Fibroblast of villous mesenchyme (primary cell): ENCODE measurements around the gene ZNF675. TPM values are rescaled to one million over a fixed set of nuclear protein-coding genes. Genes with fewer than 3 reads are reported as not detected.
"Not testable (repeated sequence)": the region's sequence is repeated elsewhere in the genome, so short reads cannot be mapped to it uniquely, and the experiment has no call there.

Experiments
- DNase-seq: peaks from one replicate; pipeline ENCODE4 v3.0.0-alpha.2; 2010; ENCODE audit warnings: low read depth
- H3K4me3 ChIP-seq: 2 replicates; pipeline ENCODE4 v1.5.1; 2011; ENCODE audit warnings: low read depth, mild to moderate bottlenecking, low read length
- total RNA-seq: library from RNA; depleted of rRNA; stranded (reverse); fragments of >200 nt; gene quantifications from 2 replicates; pipeline ENCODE4 v1.2.3, GENCODE V29; 2012
- TF ChIP-seq, protein P1 (sequence below): IDR thresholded peaks from 2 replicates; pipeline ENCODE4 v1.5.1; 2012; ENCODE audit warnings: low read depth, mild to moderate bottlenecking, low read length; ENCODE audit not compliant: insufficient read depth

The ZNF675 gene
- total RNA-seq, 1 donor = 10.4 TPM

DNA sequence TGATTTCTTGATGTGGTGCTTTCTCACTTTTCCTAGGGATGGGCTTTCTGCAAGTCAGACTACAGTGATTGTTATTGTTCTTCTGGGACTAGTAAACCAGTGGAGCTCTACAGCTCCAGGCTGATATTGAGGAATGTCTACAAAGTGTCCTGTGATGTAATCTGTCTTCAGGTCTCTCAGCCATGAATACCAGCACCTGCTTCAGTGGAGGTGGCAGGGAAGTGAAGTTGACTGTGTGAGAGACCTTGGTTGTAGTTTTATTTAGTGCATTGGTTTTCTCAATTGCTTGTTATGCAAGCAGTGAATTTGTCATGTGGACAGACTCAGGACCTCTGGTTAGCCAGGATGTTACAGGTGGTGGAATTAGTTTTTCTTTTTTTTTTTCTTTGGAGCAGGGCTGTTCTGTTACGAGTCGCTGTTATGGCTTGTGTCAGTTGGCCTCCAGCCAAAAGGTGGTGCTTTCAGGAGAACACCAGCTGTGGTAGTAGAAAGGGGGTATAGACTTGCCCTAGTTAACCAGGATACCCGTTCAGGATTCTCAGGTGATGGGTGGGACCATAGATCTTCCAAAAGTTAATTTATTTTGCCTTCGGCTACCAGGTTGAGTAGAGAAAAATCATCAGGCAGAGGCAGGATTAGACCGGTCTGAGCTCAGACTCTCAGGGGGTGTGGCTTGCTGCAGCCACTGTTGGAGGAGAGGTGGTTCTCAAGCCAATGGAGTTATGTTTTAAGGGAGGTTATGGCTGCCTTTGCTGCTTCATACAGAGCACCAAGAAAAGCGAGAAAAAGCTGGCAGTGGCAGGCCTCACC lies 11.9 kb upstream of the ZNF675 start:
- DNase-seq = no peak
- TF ChIP-seq, protein P1, sequence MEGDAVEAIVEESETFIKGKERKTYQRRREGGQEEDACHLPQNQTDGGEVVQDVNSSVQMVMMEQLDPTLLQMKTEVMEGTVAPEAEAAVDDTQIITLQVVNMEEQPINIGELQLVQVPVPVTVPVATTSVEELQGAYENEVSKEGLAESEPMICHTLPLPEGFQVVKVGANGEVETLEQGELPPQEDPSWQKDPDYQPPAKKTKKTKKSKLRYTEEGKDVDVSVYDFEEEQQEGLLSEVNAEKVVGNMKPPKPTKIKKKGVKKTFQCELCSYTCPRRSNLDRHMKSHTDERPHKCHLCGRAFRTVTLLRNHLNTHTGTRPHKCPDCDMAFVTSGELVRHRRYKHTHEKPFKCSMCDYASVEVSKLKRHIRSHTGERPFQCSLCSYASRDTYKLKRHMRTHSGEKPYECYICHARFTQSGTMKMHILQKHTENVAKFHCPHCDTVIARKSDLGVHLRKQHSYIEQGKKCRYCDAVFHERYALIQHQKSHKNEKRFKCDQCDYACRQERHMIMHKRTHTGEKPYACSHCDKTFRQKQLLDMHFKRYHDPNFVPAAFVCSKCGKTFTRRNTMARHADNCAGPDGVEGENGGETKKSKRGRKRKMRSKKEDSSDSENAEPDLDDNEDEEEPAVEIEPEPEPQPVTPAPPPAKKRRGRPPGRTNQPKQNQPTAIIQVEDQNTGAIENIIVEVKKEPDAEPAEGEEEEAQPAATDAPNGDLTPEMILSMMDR = no peak
- no peak overlapping the region for H3K4me3 ChIP-seq

DNA sequence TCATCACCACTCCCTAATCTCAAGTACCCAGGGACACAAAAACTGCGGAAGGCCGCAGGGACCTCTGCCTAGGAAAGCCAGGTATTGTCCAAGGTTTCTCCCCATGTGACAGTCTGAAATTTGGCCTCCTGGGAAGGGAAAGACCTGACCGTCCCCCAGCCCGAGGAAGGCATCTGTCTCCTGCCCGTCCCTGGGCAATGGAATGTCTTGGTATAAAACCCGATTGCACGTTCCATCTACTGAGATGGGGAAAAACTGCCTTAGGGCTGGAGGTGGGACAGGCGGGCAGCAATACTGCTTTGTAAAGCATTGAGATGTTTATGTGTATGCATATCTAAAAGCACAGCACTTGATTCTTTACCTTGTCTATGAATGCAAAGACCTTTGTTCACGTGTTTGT lies 5.9 kb upstream of the ZNF675 start:
- not testable (repeated sequence) for DNase-seq, H3K4me3 ChIP-seq

DNA sequence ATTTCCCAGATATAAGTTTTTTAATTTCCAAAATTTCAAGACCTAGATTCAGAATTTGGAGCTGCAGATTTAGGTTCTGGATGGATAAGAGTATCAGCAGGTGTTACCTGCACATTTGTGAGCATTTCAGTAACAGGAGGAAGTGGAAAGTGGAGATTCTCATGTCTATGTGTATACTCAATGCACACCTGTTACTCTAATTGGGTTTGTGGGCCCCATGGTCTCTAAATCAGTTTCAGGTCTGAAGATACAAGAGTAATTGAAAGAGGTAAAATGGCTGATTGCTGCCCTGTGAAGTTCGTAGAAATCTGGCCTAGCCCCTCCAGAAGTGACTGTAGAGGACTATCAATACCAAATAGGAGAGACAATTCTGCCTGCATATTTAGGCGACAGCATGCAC lies 13.9 kb downstream of the ZNF675 start:
- DNase-seq = no peak
- no peak overlapping the region for H3K4me3 ChIP-seq
- TF ChIP-seq, protein P1 = no peak

DNA sequence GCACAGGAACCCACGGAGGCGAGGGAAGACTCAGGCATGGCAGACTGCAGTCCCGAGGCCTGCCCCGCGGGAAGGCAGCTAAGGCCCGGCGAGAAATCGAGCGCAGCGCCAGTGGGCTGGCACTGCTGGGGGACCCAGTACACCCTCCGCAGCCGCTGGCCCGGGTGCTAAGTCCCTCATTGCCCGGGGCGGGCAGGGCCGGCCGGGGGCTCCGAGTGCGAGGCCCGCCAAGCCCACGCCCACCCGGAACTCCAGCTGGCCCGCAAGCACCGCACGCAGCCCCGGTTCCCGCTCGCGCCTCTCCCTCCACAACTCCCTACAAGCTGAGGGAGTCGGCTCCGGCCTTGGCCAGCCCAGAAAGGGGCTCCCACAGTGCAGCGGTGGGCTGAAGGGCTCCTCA lies 18.4 kb downstream of the ZNF675 start:
- DNase-seq, H3K4me3 ChIP-seq: not testable (repeated sequence)

DNA sequence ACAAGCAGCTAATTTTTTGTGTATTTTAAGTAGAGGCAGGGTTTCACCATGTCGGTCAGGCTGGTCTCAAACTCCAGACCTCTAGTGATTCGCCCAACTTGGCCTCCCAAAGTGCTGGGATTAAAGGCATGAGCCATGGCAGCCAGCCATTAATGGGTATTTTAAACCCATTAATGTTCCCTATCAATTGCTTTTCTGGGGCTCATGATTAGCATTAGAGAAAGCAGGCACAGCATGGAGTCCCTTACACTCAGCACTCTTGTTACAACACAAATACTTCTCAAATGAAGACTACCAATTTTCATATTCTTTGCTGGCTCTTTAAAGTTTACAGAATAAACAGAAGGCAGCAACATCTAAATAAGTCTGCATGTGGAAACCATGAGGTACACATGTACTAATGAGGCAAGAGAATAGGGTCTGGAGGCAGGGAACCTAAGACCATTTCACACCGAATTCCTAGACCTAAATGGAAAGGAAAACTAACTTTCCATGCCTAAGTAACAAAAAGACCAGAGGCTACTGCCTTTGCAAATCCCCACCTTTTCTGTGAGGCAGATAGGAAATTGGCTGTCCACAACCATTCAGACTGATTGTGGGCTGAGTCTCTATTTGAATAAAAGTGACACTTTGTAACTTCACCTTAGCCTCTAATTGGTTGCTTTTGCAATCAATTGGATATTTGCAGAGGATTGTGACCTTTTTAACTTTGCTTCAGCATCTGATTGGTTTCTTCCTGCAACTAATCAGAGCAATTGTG lies 21.2 kb downstream of the ZNF675 start:
- H3K4me3 ChIP-seq = no peak overlapping the region
- DNase-seq = no peak
- TF ChIP-seq, protein P1 = no peak

DNA sequence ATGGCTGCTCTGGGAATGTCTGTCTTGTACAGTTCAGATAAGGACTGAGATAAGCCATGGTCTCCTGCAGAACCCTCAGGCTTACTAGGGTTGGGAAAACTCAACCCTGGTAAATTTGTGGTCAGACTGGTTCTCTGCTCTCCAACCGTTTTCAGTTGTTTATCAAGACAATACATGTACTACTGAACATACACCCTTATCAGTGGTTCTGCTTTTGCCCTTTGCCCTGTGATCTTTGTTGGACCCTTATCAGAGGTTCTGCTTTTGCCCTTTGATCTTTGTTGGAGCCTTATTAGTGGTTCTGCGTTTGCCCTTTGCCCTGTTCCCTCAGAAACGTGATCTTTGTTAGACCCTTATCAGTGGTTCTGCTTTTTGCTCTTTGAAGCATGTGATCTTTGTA lies 37.2 kb downstream of the ZNF675 start:
- H3K4me3 ChIP-seq, DNase-seq: not testable (repeated sequence)

Other genes starting within 250 kb of the ZNF675 start
- 0.32 and 0.43 TPM in 2 replicates for gene ZNF681, start 71.7 kb upstream of the ZNF675 start, total RNA-seq
- gene ZNF726, start 227.7 kb upstream of the ZNF675 start, total RNA-seq = 4.3 and 4.5 TPM in 2 replicates